ENCODE data around the gene MACROD1.
"Not testable (repeated sequence)": the region's sequence is repeated elsewhere in the genome, so short reads cannot be mapped to it uniquely, and the experiment has no call there.

The MACROD1 gene

DNA sequence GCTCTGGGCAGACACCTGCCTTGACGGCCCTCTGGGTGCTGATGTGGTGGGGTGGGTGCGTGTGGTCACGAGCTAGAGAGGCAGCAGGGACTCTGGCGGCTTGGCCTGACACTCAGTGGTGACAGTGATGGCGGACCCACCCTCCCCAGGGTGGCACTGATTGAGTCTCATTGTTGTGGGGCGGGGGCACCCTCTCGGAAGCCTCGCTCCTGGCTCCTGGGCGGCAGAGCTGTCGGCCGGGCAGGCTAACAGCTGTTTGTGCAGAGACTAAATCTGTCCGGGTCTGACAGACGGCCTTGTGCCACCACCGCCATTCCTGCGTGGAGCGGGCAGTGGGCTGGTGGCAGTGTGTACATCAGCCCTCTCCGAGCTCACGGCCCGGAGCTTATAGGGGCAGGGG is 114.6 kb downstream of the MACROD1 start:
- DNase-seq = no peak

DNA sequence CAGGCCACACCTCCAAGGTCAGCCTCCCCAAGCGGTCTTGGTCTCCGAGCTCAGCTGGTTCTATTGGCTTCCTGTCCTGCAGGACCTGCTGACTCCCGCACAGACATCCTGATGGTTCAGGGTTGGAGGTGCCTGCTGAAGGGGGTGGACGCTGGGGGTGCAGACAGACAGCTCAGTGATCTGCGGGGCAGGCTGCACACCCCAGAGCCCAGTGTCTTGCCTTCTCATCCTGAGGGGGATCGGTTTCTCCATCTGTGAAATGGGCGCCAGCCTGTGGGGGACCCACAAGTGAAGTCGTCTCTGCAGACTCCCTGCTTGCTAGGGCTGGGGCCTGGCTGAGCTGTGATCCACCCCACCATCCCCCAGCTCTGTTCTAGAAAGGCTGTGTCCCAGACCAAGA is 116.4 kb downstream of the MACROD1 start:
- DNase-seq = no peak

DNA sequence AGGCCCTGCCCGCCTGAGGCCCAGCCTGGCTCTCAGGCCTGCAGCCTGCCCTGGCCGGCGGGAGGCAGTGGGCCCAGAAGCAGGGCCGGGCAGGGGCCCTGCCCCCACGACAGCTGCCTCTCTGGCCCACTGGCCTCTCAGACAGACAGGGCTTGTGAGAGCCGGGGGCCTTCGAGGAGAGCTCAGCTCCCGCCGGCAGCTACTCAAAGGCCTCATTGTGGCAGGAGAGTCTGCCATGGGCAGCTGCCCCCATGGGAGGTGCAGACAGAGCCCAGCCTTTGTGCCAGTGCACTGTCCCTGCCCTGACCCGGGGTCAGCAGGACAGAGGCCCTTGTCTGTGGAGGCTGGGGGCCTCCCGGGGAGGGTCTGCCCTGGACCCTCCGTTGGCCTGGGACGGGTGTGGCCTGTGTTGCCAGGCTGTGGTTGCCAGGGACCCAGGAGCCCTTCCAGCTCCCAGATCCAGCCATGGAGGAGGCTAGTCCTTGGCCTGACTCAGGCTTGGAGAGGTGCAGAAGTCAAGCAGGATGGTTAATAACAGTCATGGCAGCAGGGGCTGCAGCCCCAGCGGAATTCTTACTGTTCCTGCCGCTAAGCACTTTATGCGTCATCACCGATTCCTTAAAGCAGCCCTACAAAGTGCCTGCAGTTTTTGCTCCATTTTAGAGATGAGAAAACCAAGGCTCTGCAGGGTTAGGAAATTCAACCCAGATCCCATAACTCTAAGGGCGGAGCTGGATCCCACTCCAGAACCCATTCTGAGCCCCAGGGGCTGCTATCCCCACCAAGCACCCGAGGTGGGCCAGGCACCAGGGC is 117.7 kb downstream of the MACROD1 start:
- DNase-seq = no peak

DNA sequence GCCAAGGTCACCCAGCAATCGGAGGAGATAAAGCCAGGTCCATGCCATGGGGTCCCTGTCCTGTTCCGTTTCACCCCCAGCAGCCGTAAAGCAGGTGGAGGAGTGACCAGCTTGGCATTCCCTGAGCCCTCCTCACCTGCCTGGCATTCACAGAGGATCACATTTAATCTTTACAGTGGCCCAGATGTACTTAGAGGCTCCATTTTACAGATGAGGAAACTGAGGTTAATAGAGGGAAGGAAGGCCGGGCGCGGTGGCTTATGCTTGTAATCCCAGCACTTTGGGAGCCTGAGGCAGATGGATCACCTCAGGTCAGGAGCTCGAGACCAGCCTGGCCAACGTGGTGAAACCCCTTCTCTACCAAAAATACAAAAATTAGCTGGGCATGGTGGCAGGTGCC is 118.5 kb downstream of the MACROD1 start:
- DNase-seq = not testable (repeated sequence)

DNA sequence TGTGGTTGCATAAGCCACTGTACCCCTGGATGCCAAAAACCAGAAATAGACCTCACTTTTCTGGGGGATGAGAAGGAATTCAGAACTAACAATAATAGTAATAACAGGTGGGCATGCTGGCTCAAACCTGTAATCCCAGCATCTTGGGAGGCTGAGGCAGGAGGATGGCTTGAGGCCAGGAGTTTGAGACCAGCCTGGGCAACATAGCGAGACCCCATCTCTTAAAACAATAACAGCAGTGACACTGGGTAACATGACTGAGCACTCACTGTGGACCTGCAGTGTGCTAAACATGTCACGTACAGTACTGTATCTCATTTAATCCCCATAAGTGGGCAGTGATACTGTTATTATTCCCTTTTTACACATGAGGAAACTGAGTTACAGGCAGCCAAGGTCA is 120.2 kb downstream of the MACROD1 start:
- DNase-seq = no peak

DNA sequence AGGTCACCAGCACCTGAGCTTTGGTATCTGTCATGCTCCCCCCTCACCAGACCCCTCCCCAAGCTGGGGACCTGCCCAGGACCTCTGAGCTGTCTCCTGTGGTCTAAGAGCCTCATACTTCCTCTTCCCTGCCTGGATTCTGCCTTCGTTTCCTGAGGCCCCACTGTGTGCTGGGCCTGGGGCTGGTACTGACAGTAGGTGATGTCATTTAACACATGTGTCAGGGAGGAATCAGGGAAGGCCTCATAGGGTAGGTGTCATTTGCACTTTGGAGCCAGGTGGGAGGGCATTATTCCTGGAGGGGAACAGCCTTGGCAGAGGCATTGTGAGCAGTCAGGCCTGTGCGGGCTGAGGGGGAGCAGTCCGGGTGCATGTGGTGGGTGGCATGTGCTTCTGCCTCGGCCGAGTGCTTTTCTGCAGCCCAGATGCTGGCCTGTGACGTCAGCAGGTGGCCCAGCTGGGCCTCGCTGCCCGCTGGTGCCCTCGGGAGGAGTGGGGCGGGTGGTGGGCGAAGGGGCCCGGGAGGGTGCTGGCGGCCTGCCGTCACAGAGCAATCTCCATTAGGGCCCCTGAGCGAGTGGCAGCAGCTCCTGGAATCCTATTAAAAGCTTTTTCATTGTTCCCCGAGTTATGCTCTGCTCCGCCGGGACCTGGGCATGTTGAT is 121.1 kb downstream of the MACROD1 start:
- no peak for DNase-seq

DNA sequence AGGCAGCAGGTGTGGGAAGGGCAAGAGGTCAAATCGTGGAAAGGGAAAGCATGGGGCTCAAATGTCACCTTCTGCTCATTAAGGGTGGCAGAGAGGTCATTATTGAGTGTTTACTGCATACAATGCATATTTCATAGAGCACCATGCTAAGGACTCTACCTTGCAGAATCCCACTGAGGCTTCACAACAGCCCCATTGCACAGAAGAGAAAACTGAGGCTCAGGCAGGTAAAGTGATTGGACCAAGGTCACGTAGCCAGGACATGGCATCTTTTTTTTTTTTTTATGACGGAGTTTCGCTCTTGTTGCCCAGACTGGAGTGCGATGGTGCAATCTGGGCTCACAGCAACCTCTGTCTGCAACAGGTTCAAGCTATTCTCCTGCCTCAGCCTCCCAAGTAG is 122.4 kb downstream of the MACROD1 start:
- DNase-seq = no peak

DNA sequence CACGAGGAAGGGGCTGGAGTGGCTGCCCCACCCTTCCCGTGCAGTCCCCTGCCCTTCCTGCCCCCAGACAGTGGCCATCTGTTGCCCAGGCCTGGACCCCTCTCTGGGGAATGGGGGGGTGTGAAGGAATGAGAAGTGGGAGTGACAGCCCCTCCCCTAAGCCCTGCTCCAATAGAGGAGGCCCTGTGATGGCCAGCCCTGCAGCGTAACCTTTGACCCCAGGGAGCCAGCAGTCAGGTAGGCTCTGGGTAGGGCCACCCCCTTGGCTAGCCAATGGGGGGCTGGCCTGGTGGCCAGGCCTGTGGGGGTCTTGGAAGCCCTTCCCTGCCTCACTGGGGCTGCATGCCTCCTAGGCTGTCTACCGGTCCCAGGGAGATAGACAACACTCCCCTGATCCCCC is 123.6 kb downstream of the MACROD1 start:
- no peak for DNase-seq

DNA sequence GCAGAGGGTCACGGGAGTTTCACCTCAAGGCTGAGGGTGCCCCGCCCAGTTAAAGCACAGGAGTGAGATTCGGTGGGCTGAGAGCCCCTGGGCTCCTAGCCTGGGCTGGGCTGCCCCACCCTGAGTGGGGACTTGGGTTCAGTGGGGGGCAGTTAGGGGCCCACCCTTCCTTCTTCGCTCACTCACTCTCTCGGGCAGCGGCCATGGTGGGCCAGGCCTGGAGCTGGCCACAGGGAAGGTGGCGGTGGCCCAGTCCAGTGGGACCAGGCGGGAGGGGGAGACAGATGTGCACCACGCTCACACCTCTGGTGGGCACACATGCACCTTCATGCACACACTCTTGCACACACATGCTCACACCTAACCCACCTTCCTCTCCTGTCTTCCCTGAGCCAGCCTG is 124.1 kb downstream of the MACROD1 start:
- no peak for DNase-seq

DNA sequence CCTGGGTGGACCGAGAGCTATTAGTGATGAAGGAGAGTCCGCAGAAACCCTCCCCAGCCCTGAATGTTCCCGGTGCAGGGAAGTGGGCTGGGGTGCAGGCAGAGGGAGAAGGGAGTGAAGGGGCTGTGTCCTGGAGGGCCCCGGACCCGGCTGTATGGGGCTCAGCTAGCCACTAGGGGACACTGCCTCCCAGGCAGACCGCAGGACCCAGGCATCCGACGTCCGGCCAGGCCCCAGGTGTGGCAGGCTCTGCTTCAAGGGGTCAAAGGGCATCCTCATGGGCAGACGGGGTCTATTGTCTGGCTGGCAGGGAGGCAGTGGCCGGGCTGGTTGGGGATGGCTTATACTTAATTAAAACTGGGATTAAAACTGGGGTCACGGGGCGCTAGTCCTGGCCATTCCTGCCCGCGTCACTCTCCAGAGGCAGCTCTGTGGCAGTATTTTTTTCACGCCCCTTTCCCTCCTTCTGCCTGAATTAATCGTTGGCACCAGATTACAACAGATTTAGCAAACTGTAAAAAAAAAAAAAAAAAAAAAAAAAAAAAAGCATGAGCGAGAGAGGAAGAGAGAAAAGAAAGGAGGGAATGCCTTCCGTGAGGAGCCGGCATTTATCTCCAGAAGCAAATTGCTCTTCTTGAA is 125.1 kb downstream of the MACROD1 start:
- DNase-seq = no peak

DNA sequence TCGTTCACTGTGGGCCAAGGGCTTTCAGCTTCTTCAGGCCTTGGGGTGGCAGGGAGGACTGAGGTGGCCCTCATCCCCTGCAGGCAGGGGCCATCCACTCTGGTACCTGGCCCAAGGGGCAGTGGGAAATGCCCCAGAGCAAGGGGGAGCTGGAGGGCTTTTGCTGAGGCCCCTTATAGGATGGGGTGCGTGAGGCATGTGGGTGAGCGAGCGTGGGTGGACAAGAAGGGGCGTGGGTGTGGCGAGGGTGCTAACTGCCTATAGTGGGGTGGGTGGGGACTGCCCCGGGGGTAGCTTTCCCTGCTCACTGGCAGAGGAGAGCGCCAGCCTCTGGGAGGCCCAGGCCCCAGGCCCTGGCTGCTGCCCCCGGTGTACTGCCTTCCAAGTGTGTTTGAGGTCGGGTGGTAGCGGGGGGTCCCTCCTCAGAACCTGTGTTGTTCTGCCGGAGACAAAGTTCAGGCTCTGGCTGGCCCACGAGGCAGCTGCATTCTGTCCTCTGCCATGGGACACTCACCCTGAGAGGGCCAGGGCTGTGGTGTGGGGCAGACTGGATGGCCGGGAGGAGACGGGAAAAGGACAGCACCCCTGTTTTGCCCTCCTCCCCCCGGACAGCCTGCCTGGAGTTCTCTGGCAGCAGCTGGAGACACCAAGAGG is 126.8 kb downstream of the MACROD1 start:
- no peak for DNase-seq

DNA sequence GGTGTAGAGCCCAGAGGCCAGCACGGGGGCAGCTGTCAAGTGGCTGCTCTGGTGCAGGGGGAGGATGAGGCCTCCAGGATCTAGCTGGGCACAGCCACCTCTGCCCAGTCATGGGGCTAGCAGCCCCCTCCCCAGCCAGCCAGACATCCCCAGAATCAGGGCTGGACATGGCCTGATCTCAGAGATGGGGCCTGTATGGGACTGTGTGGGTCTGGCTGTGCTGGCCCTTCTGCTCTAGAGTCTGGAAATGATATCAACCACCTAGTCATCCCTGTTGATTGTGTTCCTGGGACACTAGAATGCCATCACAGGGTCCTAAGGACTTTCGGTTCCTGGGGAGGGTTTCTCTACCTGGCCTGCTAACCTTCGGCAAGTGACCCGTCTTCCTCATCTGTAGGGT is 127.4 kb downstream of the MACROD1 start:
- DNase-seq = no peak

DNA sequence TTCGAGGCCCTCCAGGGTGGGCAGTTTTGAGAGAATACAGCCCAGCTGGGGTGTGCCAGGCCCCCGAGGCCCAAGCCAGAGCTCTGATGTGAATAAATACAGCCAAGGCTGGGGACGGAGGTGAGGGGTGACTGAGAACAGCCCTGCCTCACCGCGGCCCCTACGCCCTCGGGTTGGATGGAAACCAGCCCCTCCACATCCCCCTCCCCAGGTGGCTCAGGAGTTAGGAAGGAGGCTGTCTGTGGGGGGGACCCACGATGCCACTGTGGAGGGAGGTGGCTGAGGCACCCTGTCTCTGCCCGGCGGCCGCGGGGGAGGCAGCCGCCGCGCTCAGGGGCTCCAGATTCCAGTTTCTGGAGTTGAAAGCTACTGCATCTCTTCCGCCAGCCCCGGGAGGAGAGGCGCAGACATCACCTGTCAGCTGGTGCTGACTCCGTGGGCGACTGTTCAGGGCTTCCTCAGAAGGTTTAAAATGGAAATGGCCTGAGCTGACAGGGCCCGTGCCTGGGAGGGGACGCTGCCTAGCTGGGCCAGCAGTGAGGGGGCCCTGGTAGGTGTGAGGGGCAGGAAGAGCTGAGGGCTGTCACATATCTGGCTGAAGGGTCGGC is 128.8 kb downstream of the MACROD1 start:
- DNase-seq = no peak

DNA sequence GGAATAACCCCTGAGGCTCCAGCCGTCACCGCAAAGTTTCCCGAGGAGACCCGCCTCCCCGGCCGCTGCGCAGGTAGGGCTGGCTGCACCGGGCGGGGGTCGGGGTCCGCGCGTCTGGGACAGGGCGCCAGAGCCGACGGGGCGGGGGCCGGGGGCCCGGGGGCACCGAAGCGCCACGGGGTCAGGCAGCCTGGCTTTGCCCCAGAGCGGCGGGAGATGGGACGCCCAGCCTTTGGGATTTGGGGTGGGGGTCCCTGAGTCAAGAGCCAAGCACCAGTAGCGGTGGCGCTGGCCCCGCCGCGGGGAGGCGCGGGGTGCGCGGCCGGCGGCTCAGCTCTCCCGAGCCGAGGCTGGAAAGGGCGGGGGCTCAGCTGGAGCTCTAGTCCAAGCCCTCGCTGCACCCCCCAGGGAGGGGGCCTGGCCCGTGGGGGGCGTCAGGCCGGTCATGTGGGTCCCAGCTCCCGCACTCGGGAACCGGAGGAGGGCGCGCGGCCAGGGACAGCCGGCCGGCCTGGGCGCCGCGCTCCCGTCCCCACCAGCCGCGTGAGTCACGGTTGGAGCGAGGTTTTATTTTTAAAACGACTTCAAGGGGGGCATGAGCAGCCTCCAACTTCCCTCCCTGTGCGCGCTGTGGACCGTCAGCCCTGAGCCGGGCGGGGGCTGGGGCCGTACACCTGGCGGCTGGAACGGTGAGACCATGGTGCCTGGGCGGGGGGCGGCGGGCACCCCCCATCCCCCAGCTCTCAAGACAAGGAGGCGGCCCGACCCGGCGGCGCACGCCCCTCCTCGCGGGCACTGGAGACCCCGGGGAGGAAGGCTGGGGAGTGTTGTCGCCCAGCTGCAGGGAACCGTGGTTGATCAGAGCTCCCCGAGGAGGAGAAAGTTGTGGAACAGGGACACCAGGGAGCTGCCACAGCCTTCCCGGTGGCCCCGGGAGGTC is 129.6 kb downstream of the MACROD1 start:
- peak; percentile 51 for DNase-seq

DNA sequence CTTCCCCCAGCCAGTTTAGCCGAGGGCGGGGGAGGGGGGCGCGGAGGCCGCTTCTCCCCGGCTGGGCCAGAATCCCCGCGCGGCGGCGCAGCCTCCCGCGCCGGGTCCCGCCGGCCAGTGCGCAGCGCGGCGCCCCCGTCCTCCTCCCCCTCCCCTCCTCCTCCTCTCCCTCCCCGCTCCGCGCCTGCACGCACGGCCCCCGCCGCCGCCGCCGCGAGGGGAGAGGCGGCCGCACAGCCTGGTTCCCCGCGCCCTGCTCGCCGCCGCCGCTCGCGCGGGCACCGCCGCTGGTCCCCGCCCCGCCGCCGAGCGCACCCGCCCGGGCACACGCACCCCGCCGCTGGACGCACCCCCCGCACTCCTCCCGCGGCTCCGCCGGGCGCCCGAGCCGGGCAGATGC is 130.3 kb downstream of the MACROD1 start, which contains the start of gene FLRT1:
Gene FLRT1 (plus strand): TSS at position 356 of the 400 bp plus-strand sequence. CDS start 80,337 bp downstream, outside the sequence.
- no peak for DNase-seq

DNA sequence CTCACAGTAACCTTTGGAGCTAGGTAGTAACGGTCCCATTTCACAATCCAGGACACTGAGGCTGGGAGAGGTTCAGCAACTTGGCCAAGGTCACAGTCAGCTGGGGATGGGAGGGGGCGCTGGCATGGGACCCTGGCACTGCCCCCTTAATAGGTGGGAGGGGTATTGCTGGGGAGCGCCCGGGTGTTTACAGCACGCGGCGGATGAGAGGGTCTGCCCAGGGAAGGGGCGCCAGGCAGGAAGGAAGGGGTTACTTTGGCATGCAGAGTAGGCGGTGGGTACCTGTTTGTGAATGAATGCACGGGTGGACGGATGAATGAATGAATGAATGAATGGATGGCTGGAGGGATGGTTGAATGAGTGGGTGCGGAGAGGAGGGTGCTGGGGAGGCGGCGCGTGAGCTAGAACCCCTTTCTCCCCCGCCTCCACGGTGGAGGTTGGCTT is 130.8 kb downstream of the MACROD1 start:
- no peak for DNase-seq

DNA sequence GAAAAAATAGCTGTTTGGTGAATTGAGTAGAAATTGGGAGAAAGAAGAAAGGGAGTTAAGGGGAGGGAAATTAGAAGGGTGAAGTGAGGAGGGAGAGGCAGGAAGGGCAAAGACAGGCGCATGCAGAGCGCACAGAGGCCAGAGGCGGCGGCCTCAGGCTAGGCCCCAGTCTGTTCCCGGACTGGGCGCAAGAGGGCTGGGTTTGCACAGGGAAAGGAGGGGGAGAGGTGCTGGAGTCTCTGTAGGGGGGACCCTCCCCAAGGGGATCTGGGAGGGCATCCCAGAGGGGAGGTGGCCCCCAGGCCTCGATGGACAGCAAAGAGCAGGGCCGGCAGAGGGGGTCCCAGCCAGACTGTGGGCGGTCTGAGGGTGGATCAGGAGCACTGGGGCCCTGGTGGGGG is 131.5 kb downstream of the MACROD1 start:
- no peak for DNase-seq

DNA sequence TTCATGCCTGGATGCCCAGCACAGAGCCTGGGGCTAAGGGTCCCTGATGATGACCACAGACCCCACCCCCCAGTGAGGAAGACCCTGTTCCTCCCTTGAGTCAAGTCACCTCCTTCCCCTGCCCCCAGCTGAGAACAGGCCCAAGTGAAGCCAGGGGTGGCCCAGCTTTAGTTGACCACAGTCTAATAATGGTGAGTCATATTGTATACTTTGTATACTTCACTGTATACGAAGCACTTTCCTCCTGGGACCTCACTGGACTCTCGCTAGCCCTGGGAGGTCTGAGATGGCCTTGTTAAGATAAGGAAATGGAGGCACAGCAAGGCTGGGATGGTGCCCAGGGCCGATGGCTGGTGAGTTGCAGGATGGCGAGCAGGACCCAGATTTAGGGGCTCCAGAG is 133.9 kb downstream of the MACROD1 start:
- DNase-seq = no peak

DNA sequence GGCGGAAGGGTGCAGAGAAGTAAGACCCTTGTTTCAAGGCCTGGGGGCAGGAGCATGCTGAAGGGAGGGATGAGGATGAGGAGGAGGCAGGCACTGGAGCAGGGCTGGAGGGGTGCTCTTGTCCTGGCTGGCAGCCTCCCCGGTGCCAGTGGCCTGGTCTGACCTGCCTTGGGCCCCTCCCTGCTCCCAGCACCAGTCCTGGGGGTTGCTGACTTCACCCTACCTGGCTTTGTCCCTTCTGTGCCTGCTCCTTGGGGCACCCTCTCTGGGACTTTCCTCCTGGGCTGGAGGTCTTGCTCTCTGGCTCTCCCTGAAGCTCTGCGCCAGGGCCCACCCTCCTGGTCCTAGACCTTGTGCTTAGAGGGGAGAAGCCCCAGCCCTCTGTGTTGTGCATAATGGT is 134.9 kb downstream of the MACROD1 start:
- no peak for DNase-seq

DNA sequence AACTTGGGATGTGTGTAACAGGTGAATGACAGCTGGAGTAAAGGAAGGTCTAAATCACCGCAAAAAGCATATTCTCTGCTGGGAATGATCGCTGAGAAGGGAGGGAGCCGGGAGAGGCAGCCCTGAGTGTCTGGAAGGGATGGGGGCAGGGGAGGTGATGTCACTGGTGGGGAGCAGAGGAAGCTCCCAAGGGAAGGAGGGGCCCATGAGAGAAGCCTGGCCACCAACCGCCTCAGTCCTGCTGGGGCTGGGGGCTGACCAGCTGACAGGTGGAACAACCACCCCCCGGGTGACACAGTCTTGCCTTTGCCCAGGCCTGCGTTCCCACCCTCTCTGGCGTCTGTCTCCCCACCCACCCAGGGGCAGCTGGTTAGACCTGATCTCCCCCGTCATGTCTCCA is 136.1 kb downstream of the MACROD1 start:
- DNase-seq = no peak

DNA sequence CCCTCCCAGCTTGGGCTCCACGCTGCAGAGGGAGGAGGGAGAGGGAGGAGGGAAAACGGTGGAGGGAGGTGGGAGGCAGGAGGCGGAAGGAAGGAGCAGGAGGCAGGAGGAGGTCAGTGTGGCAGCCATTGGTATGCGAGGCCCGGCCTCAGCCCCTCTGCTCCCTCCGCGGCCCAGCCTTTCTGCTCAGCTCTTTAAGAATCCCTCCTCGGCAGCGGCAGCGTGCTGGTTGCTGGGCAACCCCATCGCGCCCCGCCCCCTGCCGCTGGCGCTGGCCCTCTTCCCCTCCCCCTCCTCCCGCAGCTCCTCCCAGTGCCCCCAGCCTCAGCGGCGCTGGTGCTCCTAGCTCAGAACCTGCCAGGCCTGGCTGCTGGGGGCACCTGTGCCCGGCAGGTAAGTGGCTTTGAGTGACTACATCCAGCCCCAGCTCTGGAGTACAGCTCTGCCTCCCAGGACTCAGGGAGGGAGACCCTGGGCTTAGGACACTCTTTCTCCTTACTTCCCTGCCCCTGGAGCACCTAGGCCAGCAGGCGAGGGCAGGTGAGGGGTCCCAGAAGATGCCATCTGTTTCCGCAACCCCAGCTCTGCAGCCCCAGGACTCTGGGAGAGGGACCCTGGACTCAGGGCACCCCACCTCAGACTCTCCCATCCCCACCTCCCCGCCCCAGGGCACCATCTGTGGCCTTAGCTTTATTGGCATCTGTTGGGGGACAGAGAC is 137.4 kb downstream of the MACROD1 start:
- peak; percentile 45 for DNase-seq

Data from DMS79 (cell line).